Progenitor cell of endocrine pancreas (in vitro differentiated cells): ENCODE data around the gene HOXC13. TPM values are rescaled to one million over a fixed set of nuclear protein-coding genes. Genes with fewer than 3 reads are reported as not detected.

Experiments used
- DNase-seq: peaks from one replicate; pipeline ENCODE4 v3.0.0; 2021; ENCODE audit warnings: low spot score; ENCODE audit not compliant: unreplicated experiment
- H3K27ac Mint-ChIP-seq: 2 replicates; pipeline ENCODE4 v1.8.0; 2021; ENCODE audit warnings: mild to moderate bottlenecking, moderate library complexity, mixed read lengths
- H3K27me3 Mint-ChIP-seq: 2 replicates; pipeline ENCODE4 v1.8.0; 2021; ENCODE audit warnings: mixed read lengths
- H3K36me3 Mint-ChIP-seq: 2 replicates; pipeline ENCODE4 v1.8.0; 2022; ENCODE audit warnings: mixed read lengths; ENCODE audit not compliant: insufficient read depth
- H3K4me1 Mint-ChIP-seq: 2 replicates; pipeline ENCODE4 v1.8.0; 2021; ENCODE audit warnings: low read depth, mixed read lengths
- H3K4me3 Mint-ChIP-seq: 2 replicates; pipeline ENCODE4 v1.8.0; 2021; ENCODE audit warnings: low read depth, mild to moderate bottlenecking, moderate library complexity, mixed read lengths
- H3K9me3 Mint-ChIP-seq: 2 replicates; pipeline ENCODE4 v1.8.0; 2021; ENCODE audit warnings: low read depth, mixed read lengths
- CTCF ChIP-seq: fragments of 200-600 bp; sonication (generic); IDR thresholded peaks from one replicate; pipeline ENCODE4 v1.5.0; 2021; ENCODE audit warnings: antibody characterized with exemption, mild to moderate bottlenecking; ENCODE audit not compliant: unreplicated experiment
- total RNA-seq: library from RNA; stranded (reverse); gene quantifications from 2 replicates; pipeline ENCODE4 v1.2.1, GENCODE V29; 2021

Gene HOXC13
- total RNA-seq, 1 donor from 2014 or later: not detected

- Mint-ChIP-seq H3K27me3 (peaks cover 94% of the 10 kb centered on the region), H3K9me3 (no peaks in the 10 kb centered on the region), H3K4me1 (peaks cover 3% of the 10 kb centered on the region), H3K27ac (no peak overlapping the region), H3K4me3 (no peak overlapping the region), H3K36me3 (no peaks in the 10 kb centered on the region)
- DNase-seq: no peak
- no peak for TF ChIP-seq CTCF
These were observed 50.1 kb downstream of the HOXC13 start for GRCh38 chr12:53988541-53989226.

GRCh38 chr12:53989227-53990113 is 50.8 kb downstream of the HOXC13 start:
- no peaks in the 10 kb centered on the region for H3K9me3 Mint-ChIP-seq
- H3K4me3 Mint-ChIP-seq: no peak overlapping the region
- H3K27me3 Mint-ChIP-seq: peaks cover 96% of the 10 kb centered on the region
- peak overlapping the region; percentile 17 for H3K27ac Mint-ChIP-seq
- TF ChIP-seq CTCF: peak; percentile 48
- no peaks in the 10 kb centered on the region for H3K36me3 Mint-ChIP-seq
- H3K4me1 Mint-ChIP-seq: peaks cover 7% of the 10 kb centered on the region
- no peak for DNase-seq

- DNase-seq: no peak
- Mint-ChIP-seq H3K9me3 (no peaks in the 10 kb centered on the region), H3K4me3 (no peak overlapping the region)
These were observed 51.9 kb downstream of the HOXC13 start for GRCh38 chr12:53990311-53991076.

GRCh38 chr12:53991077-53991460 is 52.4 kb downstream of the HOXC13 start:
- no peak for DNase-seq
- H3K4me3 Mint-ChIP-seq: no peak overlapping the region
- peaks cover 4% of the 10 kb centered on the region for H3K4me1 Mint-ChIP-seq
- no peaks in the 10 kb centered on the region for H3K36me3 Mint-ChIP-seq
- TF ChIP-seq CTCF: no peak
- H3K9me3 Mint-ChIP-seq: no peaks in the 10 kb centered on the region
- H3K27ac Mint-ChIP-seq: no peak overlapping the region
- peaks cover 100% of the 10 kb centered on the region for H3K27me3 Mint-ChIP-seq

More at GRCh38 chr12:53990311-53991076, 51.9 kb downstream of the HOXC13 start:
- no peak for TF ChIP-seq CTCF
- H3K27ac Mint-ChIP-seq: no peak overlapping the region
- H3K36me3 Mint-ChIP-seq: no peaks in the 10 kb centered on the region
- H3K27me3 Mint-ChIP-seq: peaks cover 98% of the 10 kb centered on the region
- peaks cover 6% of the 10 kb centered on the region for H3K4me1 Mint-ChIP-seq

- no peak overlapping the region for H3K4me3 Mint-ChIP-seq
- TF ChIP-seq CTCF: no peak
- no peaks in the 10 kb centered on the region for H3K9me3 Mint-ChIP-seq
- peaks cover 100% of the 10 kb centered on the region for H3K27me3 Mint-ChIP-seq
- no peak for DNase-seq
- H3K36me3 Mint-ChIP-seq: no peaks in the 10 kb centered on the region
- no peak overlapping the region for H3K27ac Mint-ChIP-seq
- H3K4me1 Mint-ChIP-seq: peaks cover 4% of the 10 kb centered on the region
These were observed 53.8 kb downstream of the HOXC13 start for GRCh38 chr12:53992377-53992889.
